Muscle of leg (tissue), 16 donors: ENCODE data around the gene ME3. TPM values are rescaled to one million over a fixed set of nuclear protein-coding genes. Genes with fewer than 3 reads are reported as not detected.

Experiments used
- DNase-seq: peaks from one replicate; pipeline ENCODE4 v3.0.0; 2013
- H3K27ac ChIP-seq: one replicate; pipeline ENCODE4 v1.5.1; 2013; ENCODE audit warnings: mild to moderate bottlenecking, low read length, control low read depth
- H3K27me3 ChIP-seq: one replicate; pipeline ENCODE4 v1.6.1; 2013; ENCODE audit warnings: low read length; ENCODE audit not compliant: control insufficient read depth, insufficient read depth
- H3K36me3 ChIP-seq: one replicate; pipeline ENCODE4 v1.6.1; 2013; ENCODE audit warnings: low read length; ENCODE audit not compliant: control insufficient read depth, insufficient read depth
- H3K4me1 ChIP-seq: one replicate; pipeline ENCODE4 v1.6.1; 2013; ENCODE audit warnings: low read length; ENCODE audit not compliant: control insufficient read depth, insufficient read depth
- H3K4me3 ChIP-seq: one replicate; pipeline ENCODE4 v1.5.1; 2013; ENCODE audit warnings: low read length, control low read depth
- H3K9me3 ChIP-seq: replicated peaks from 2 replicates; pipeline ENCODE4 v1.6.1; 2013; ENCODE audit warnings: low read depth, low read length; ENCODE audit not compliant: control insufficient read depth
- WGBS: methylation state at CpG from one replicate; pipeline ENCODE4 v1.1.5; 2013; ENCODE audit warnings: missing lambda C conversion rate; ENCODE audit not compliant: insufficient coverage; 5-methylcytosine and 5-hydroxymethylcytosine counted together
- long read RNA-seq, 11 donors: transcript quantifications; one replicate each; lab custom pipeline, GENCODE V29; 2026
- polyA plus RNA-seq, 8 donors: library from polyadenylated mRNA; unstranded; fragments of 120-200 nt; gene quantifications; one replicate each; pipeline versions ENCODE4 v1.2.1 to v1.2.3, GENCODE V29; 2013; ENCODE audit warnings: inconsistent platforms in 1 of 8, low replicate concordance in 1 of 8; ENCODE audit not compliant: insufficient read length in 8 of 8, insufficient read depth in 1 of 8
- total RNA-seq: library from RNA; stranded (reverse); fragments of 120-200 nt; gene quantifications from one replicate; pipeline ENCODE4 v1.2.4, GENCODE V29; 2013

ME3 gene
- 12.4 TPM for total RNA-seq
- 10 to 100 TPM in 3 of 8 donors, 1 to 10 TPM in 5; 7.0 to 10.6 (median 9.4) TPM for polyA plus RNA-seq
- long read RNA-seq, donor 1, partial matches to known transcripts = 0 of 6 reads
- long read RNA-seq, donor 1, other reads (novel, unspliced or antisense) = 5 of 6 reads
- long read RNA-seq, donor 2 = 0 reads
- long read RNA-seq, donor 3, partial matches to known transcripts = 0 of 28 reads
- long read RNA-seq, donor 3, other reads (novel, unspliced or antisense) = 28 of 28 reads
- long read RNA-seq, donor 4 = 0 reads
- long read RNA-seq, donor 5, partial matches to known transcripts = 0 of 2 reads
- long read RNA-seq, donor 5, other reads (novel, unspliced or antisense) = 0 of 2 reads
- long read RNA-seq, donor 6, partial matches to known transcripts = 0 of 11 reads
- long read RNA-seq, donor 6, other reads (novel, unspliced or antisense) = 10 of 11 reads
- long read RNA-seq, donor 7 = 0 reads
- long read RNA-seq, donor 8 = 0 reads
- long read RNA-seq, donor 9 = 0 reads
- long read RNA-seq, donor 10, partial matches to known transcripts = 0 of 1 reads
- long read RNA-seq, donor 10, other reads (novel, unspliced or antisense) = 0 of 1 reads
- long read RNA-seq, donor 11, partial matches to known transcripts = 0 of 1 reads
- long read RNA-seq, donor 11, other reads (novel, unspliced or antisense) = 0 of 1 reads

GRCh38 chr11:86672007-86672621, at the start of gene ME3:
Gene ME3 (minus strand): TSS chr11:86672616.
- peak within 1 kb of the TSS; percentile 81 for H3K27ac ChIP-seq
- H3K4me3 ChIP-seq = peak within 1 kb of the TSS; percentile 90
- H3K4me1 ChIP-seq = peaks cover 9% of the 10 kb centered on the region
- no peaks in the 10 kb centered on the region for H3K36me3 ChIP-seq
- peak; percentile 71 for DNase-seq
- WGBS = under 1% methylated on average over 49 of the region's 52 CpGs
- no peaks in the 10 kb centered on the region for H3K9me3 ChIP-seq
- H3K27me3 ChIP-seq = no peaks in the 10 kb centered on the region

DNA sequence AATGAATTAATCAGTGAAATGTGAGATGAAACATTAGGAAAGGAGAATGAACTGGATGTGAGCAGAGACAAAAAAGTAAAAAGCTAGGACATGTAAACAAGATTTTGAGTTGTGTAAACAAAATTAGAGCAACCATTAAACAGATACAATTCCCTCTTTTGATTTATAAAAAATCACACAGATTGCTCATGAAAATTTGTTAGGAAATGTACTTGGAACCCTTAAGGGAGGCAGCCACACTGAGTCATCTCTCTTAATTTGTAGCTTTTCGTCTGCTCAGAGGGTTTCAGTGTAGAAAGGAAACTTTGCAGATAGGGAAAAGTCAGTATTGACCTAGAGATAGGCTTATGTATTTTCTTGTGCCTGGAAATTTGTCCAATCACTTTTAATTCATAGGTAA, 49.6 kb upstream of the ME3 start:
- H3K27ac ChIP-seq = no peak overlapping the region
- H3K9me3 ChIP-seq = no peaks in the 10 kb centered on the region
- no peaks in the 10 kb centered on the region for H3K4me1 ChIP-seq
- no peak overlapping the region for H3K4me3 ChIP-seq
- no peaks in the 10 kb centered on the region for H3K27me3 ChIP-seq
- DNase-seq = no peak
- no peaks in the 10 kb centered on the region for H3K36me3 ChIP-seq
- WGBS = no CpG with 5 or more reads among the region's 1 CpG

DNA sequence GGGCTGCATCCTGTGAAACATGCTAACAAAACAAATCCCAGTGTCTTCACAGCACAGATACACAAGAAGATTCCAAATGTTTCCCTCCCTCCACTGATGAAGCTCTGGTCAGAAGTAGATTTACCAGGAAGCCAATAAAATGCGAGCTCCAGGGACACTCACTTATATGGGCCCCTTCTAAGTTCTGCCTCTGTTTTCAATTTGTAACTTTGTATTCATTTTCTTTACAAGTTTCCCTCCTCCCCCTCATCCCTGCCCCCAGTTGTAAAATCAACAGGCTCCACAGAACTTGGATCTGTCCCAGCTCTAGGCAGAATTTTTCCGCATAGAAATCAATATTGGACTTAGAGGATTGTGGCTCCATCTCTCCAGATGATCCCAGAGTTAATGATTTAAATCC, 48.1 kb upstream of the ME3 start:
- H3K4me3 ChIP-seq = no peak overlapping the region
- no peaks in the 10 kb centered on the region for H3K36me3 ChIP-seq
- 33% methylated on average over 1 of the region's 2 CpGs for WGBS
- H3K27ac ChIP-seq = no peak overlapping the region
- no peaks in the 10 kb centered on the region for H3K27me3 ChIP-seq
- H3K4me1 ChIP-seq = no peaks in the 10 kb centered on the region
- peak; percentile 20 for DNase-seq
- H3K9me3 ChIP-seq = no peaks in the 10 kb centered on the region

GRCh38 chr11:86719781-86720463, 47.5 kb upstream of the ME3 start:
- no peaks in the 10 kb centered on the region for H3K36me3 ChIP-seq
- WGBS = no CpG with 5 or more reads among the region's 1 CpG
- H3K27me3 ChIP-seq = no peaks in the 10 kb centered on the region
- H3K9me3 ChIP-seq = no peaks in the 10 kb centered on the region
- H3K27ac ChIP-seq = no peak overlapping the region
- H3K4me3 ChIP-seq = no peak overlapping the region
- H3K4me1 ChIP-seq = no peaks in the 10 kb centered on the region
- DNase-seq = no peak

DNA sequence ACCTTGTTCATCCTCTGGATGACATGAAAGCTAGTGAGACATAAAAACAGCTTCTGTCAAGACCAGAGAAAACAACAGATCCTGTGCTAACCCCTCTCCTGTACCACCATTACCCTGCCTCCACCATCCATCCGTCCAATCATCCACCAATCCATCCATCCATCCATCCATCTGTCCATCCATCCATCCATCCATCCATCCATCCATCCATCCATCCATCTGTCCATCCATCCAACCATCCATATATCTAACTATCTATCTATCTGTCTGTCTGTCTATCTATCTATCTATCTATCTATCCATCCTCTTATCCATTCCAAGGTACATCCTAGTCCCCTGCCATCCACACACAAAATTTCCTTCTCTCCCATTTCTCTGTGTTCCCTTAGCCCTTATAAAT, 46.6 kb upstream of the ME3 start:
- Histone ChIP-seq H3K27ac (no peak overlapping the region), H3K4me1 (no peaks in the 10 kb centered on the region), H3K36me3 (no peaks in the 10 kb centered on the region), H3K9me3 (no peaks in the 10 kb centered on the region), H3K4me3 (no peak overlapping the region), H3K27me3 (no peaks in the 10 kb centered on the region)
- WGBS = 86% methylated on average over 1 of the region's 1 CpG
- no peak for DNase-seq

DNA sequence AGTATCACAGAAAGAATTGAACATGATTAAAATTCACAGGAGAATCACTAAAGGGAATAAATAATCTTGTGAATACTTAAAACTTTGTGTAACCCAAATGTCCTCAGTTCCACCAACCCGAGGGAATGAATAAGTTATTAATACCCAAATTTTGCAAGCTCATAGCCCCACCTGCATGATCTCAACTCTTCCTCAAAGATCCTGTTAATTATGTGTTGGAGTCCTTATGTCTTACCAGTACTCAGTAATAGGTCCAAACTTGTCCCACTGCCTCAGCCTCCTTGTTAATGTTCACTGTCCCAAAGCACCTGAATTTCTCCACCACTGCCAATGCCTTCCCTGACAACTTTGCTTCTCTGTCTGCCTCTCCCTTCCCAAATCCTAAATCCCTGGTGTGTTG, 46.1 kb upstream of the ME3 start:
- H3K27ac ChIP-seq = no peak overlapping the region
- no peaks in the 10 kb centered on the region for H3K36me3 ChIP-seq
- no peaks in the 10 kb centered on the region for H3K27me3 ChIP-seq
- no peaks in the 10 kb centered on the region for H3K9me3 ChIP-seq
- no peak for DNase-seq
- H3K4me3 ChIP-seq = no peak overlapping the region
- H3K4me1 ChIP-seq = no peaks in the 10 kb centered on the region
- WGBS = no CpG with 5 or more reads among the region's 1 CpG

DNA sequence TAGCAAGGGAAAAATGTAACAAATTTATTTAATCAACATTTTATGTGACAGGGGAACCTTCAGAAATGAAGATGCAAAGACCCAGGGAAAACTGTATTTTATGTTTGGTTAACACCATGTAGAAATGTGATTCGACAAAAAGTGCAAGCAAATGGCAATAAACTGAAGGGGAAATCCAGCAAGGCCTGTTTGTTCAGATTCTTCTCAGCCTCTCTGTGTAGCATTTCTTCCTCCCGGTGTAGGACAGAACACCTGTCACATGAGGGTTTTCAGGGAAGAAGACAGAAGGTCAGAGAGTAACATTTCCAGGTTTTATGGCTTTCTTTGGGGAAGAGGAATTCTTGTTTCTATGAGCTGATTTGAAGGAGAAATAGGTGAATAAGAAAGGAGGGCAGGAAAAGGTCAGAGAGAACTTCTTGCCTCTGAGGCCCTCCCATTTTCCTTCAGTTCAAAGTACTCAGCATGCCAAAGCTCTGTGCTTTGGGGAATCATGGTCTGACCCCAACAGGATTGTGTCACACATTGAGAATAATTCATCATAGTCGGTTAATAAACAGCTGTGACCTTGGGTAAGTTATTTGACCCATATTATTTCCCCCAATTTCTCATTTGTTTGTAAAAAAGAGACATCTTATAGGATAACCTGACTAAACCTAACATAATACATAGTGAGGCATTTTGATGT, 45.5 kb upstream of the ME3 start:
- Histone ChIP-seq H3K27me3 (no peaks in the 10 kb centered on the region), H3K4me3 (no peak overlapping the region), H3K4me1 (no peaks in the 10 kb centered on the region), H3K27ac (no peak overlapping the region), H3K36me3 (no peaks in the 10 kb centered on the region), H3K9me3 (no peaks in the 10 kb centered on the region)
- 83% methylated on average over 1 of the region's 3 CpGs for WGBS
- DNase-seq = no peak

DNA sequence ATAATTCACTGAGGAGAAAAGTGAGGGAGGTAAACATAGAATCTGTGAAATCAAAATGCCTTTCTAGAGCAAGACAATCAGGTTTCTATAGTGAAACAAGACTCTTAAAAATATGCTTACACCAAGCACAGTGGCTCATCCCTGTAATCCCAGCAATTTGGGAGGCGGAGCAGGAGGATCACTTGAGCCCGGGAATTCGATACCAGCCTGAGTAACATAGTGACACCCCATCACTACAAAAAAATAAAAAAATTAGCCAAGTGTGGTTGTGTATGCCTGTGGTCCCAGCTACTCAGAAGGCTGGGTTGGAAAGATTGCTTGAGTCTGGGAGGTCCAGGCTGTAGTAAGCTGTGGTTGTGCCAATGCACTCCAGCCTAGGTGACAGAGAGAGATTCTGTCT, 43.2 kb upstream of the ME3 start:
- H3K4me1 ChIP-seq = no peaks in the 10 kb centered on the region
- WGBS = no CpG with 5 or more reads among the region's 3 CpGs
- DNase-seq = no peak
- H3K27ac ChIP-seq = no peak overlapping the region
- H3K4me3 ChIP-seq = no peak overlapping the region
- H3K36me3 ChIP-seq = no peaks in the 10 kb centered on the region
- no peaks in the 10 kb centered on the region for H3K9me3 ChIP-seq
- H3K27me3 ChIP-seq = no peaks in the 10 kb centered on the region

GRCh38 chr11:86713552-86713951, 41.1 kb upstream of the ME3 start:
- Histone ChIP-seq H3K4me1 (no peaks in the 10 kb centered on the region), H3K27me3 (no peaks in the 10 kb centered on the region), H3K9me3 (peaks cover 2% of the 10 kb centered on the region), H3K36me3 (no peaks in the 10 kb centered on the region), H3K27ac (no peak overlapping the region), H3K4me3 (no peak overlapping the region)
- WGBS = 83% methylated on average over 3 of the region's 5 CpGs
- DNase-seq = no peak
